GM12875 (cell line): ENCODE data around the gene TMEM221.
A peak's percentile ranks its signal among the peaks of the same experiment; 100 is the strongest.

Experiments used
- H3K4me3 ChIP-seq: one replicate; pipeline ENCODE4 v1.5.1; 2011; ENCODE audit warnings: low read depth, low read length, control low read depth
- CTCF ChIP-seq: IDR thresholded peaks from 2 replicates; pipeline ENCODE4 v1.5.1; 2011; ENCODE audit warnings: low read depth, mild to moderate bottlenecking, control low read depth, inconsistent platforms, low read length, moderate library complexity, borderline replicate concordance; ENCODE audit not compliant: insufficient read depth

The TMEM221 gene

GRCh38 chr19:17436874-17437267 lies 11.6 kb downstream of the TMEM221 start:
- no peak for TF ChIP-seq CTCF

GRCh38 chr19:17436094-17436873 lies 12.2 kb downstream of the TMEM221 start:
- TF ChIP-seq CTCF: no peak
- H3K4me3 ChIP-seq: no peak overlapping the region

More at GRCh38 chr19:17436874-17437267, 11.6 kb downstream of the TMEM221 start:
- H3K4me3 ChIP-seq: no peak overlapping the region

- no peak for TF ChIP-seq CTCF
- H3K4me3 ChIP-seq: no peak overlapping the region
Observed at GRCh38 chr19:17435218-17435617, 13.2 kb downstream of the TMEM221 start.

GRCh38 chr19:17431417-17431816 lies 17.1 kb downstream of the TMEM221 start:
- H3K4me3 ChIP-seq: no peak overlapping the region
- no peak for TF ChIP-seq CTCF

GRCh38 chr19:17429641-17430113 lies 18.8 kb downstream of the TMEM221 start:
- TF ChIP-seq CTCF: no peak
- no peak overlapping the region for H3K4me3 ChIP-seq

GRCh38 chr19:17424743-17425365 lies 23.6 kb downstream of the TMEM221 start:
- TF ChIP-seq CTCF: peak; percentile 51; the same call in 1 of the 2 replicates
- no peak overlapping the region for H3K4me3 ChIP-seq

GRCh38 chr19:17423429-17424208 lies 24.8 kb downstream of the TMEM221 start:
- no peak overlapping the region for H3K4me3 ChIP-seq
- TF ChIP-seq CTCF: no peak
